Hematopoietic multipotent progenitor cell treated with erythropoietin and hydrocortisone succinate and interleukin-3 and kit ligand, for 8 days (in vitro differentiated cells): ENCODE measurements around the gene NUDT8.
A peak's percentile ranks its signal among the peaks of the same experiment; 100 is the strongest.
"Not testable (repeated sequence)": the region's sequence is repeated elsewhere in the genome, so short reads cannot be mapped to it uniquely, and the experiment has no call there.

Source experiments
- DNase-seq: peaks from one replicate; pipeline ENCODE4 v3.0.0-alpha.2; 2015

NUDT8 gene

DNA sequence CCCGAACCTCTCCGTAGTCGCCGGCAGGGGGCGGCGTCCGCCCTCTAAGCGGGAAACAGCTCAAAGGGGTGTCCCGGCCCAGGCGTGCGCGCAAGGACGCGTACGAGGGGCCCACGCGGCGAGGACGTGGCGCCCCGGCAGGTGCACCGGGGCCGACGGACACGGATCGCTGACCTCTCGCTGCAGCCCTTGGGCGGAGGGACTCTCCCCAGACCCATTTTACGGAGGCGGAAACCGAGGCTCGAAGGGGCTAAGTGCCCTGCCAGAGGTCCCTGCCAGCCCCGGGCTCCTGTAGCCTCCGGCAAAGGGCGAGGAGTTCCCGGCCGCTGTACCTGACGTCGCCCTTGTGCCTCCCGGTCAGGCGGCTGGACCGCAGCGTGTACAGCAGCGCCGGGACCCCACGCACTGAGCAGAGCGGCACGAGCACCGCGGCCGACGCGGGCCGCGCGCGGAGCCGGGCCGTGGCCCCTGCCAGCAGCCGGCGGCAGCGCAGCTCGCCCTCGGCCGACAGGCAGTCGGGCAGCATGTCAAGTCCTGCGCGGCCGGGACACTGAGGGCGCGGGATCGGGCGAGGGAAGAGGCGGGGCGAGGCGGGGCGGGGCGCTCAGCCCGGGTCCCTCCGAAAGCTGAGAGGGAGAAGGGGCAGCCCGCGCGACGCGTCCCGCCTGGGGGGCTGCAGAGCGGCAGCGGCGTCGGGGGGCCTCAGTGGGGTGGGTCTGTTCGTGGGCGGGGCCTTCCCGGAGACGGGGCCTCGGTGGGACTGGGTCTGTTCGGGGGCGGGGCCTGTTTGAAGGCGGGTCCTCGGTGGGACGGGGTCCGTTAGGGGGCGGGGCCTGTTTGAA lies at the start of gene NUDT8:
Gene NUDT8, minus strand, starts transcription at position 552 of the 842 bp plus-strand sequence. Its CDS starts 26 bp downstream, at position 526.
- peak; percentile 92 for DNase-seq

DNA sequence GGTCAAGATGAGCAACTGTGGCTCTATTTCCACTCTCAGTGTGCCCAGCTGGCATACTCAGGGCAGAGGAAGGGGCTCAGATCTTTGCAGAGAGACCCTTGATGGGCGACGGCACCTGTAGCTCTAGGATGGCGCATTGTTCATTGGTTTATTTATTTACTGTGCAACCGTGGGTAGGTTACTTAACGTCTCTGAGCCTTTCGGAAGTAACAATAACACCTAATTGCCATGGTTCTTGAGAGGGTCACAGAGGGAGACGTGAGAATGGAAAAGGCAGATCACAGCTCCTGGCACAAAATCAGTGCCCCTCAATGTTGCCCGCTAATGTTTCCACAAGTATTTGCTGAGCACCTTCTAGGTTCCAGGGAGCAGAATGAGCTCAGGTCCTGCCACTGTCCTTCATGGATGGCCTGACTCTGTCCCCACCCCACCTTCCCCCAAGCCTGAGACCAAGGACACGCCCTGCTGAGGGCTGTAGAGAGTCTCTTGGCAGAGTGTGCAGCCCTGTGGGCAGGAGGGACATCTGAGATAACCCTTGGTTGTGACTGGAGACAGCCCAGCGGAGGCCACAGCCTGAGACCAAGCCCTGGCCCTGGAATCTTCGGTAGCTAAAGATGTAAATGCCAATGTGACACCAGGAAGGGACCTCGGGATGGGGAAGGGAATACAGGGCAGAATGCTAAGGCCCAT lies 45.5 kb upstream of the NUDT8 start:
- no peak for DNase-seq

DNA sequence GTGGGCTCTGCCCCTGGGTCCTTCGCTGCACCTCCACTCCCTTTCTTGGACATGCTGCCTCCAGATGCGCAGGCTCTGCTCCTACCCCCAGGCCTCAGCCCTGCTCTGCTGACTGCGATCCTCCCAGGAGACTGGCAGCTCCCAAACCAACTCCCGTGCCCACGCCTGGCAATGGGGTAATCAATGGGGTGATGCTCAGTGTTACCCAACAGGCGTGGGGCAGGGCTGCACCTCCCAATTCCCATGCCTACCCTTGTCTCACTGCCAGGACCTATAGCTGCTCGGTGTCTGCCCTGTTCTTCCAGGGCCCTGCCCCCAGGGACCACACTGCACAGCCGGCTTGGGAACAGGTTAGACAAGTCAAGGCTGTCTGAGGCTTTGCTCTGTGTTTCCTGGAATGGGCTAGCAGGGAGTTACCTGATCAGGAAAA lies 44.7 kb upstream of the NUDT8 start, which contains the start of gene ALDH3B2:
Gene ALDH3B2, minus strand, starts transcription at position 182 of the 430 bp plus-strand sequence. CDS start 7,688 bp downstream, outside the sequence.
- no peak for DNase-seq

DNA sequence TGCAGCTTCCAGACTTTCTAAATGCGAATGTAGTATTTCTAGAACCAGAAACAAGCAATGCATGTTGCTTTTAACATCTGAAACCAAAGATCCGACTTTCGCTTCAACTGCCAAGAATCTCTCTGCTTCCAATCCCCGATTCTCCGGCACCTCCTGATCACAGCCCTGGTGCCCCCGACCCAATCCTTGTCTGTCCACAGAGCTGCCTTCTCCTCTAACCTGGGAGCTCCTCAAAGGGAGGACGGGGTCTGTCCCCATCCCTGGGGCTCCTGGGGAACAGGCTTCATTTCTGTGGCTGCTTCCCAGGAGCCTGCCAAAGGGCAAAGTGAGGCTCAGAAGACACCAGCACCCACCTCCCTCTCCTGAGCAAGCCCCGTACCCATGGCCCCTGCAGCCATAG lies 44.2 kb upstream of the NUDT8 start:
- DNase-seq: no peak

DNA sequence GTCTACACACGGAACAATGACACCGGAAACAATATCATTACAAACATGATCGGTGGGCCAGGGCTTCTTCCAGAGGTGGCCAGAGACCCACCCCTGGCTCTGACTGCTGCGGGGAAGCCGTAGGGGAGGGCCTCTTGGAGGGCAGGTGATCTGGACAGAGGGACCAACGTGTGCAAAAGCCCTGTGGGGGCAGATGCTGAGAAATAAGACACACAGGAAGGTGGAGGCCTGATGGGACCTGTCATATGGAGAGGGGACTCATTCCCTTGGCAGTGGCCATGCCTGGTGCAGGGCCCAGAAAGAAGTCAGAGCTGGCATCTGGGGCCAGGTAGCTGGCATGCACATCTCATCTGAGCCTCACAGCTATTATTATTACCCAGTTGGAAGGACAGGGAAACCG lies 43.6 kb upstream of the NUDT8 start:
- DNase-seq: no peak

DNA sequence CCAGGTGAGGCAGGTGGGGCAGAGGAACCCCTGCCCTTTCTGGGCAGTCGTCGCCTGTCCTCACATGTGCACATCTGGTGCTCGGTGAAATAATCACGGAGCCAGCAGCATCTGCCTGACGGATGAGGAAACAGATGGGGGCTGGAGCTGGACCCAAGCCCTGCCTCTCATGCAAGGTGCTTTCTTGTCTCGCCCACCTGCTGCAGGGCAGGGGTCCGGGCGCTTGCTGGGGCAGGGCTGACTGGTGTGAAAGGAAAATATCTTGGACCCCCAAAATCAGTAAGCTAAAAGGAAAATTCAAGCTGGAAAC lies 41.4 kb upstream of the NUDT8 start:
- no peak for DNase-seq

GRCh38 chr11:67670316-67671210 lies 40.8 kb upstream of the NUDT8 start:
- DNase-seq: no peak

DNA sequence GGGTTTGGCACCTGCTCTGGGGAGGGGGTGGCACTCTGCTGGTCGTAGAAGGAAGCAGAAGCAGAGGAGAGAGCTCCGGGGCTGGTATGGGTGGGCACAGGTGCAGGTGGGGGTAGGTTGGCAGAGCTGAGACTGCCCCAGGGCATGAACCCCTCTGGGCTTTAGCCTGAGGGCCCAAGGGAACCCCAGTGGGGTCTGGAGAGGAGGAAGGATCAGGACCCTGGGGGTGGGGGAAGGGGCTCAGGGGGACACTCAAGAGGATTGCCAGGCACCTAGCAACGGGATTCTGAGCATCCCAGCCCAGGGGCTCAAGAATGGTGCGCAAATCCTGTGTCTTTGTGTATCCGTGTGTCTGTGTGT lies 38.4 kb upstream of the NUDT8 start:
- no peak for DNase-seq

GRCh38 chr11:67667490-67668191 lies 37.9 kb upstream of the NUDT8 start:
- DNase-seq: no peak

DNA sequence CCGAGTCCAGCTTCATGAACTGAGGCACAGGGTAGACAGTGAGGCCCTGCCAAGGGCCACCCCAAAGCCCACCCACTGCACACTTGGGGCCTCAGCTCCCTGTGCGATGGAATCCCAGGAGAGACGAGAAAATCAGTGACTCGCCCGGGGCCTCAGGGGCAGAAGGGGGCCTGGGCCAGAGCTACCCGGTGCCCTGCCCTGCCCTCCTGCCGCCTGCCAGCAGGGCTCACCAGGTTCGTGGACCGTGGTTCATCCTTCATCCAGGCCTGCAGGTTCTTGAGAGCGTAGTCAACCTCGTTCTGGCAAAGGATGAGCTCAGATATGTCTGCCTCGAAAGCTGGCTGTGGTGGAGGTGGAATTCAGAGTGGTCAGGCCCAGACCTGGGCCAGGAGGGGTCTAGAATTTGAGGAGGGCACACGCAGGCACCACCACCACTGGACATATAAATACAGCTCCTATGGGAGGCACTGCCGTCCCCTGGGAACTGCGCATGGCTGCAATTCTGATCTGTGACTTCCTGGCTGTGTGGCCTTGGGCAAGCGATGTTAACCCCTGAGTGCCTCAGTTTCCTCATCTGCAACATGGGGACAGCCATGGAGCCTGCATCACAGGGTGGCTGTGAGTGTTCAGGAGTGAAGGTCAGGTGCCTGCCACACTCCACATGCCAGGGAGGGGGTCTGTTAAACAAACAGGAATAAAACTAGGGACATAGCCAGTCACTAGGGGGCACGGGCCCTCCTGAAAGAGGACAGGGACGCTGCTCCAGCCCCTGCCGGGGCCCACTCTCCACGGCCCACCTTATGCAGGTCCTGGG lies 37.1 kb upstream of the NUDT8 start:
- no peak for DNase-seq

DNA sequence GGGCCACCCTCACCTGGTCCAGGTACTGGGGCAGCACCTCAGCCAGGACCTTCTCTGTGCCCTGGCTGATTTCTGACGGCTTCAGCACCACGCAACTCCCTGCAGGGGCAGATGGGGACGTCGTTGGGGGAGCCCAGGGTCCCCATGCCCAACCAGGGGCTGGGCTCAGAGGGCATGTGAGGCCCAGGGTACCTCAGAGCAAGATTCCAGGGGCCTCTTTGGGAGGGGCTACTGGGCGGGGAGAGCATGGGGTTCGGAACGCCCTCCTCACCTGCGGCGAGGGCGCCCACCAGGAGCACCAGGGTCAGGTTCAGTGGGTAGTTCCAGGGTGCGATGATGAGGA lies 36.5 kb upstream of the NUDT8 start:
- DNase-seq: no peak

GRCh38 chr11:67665541-67666302 lies 36.0 kb upstream of the NUDT8 start:
- no peak for DNase-seq

DNA sequence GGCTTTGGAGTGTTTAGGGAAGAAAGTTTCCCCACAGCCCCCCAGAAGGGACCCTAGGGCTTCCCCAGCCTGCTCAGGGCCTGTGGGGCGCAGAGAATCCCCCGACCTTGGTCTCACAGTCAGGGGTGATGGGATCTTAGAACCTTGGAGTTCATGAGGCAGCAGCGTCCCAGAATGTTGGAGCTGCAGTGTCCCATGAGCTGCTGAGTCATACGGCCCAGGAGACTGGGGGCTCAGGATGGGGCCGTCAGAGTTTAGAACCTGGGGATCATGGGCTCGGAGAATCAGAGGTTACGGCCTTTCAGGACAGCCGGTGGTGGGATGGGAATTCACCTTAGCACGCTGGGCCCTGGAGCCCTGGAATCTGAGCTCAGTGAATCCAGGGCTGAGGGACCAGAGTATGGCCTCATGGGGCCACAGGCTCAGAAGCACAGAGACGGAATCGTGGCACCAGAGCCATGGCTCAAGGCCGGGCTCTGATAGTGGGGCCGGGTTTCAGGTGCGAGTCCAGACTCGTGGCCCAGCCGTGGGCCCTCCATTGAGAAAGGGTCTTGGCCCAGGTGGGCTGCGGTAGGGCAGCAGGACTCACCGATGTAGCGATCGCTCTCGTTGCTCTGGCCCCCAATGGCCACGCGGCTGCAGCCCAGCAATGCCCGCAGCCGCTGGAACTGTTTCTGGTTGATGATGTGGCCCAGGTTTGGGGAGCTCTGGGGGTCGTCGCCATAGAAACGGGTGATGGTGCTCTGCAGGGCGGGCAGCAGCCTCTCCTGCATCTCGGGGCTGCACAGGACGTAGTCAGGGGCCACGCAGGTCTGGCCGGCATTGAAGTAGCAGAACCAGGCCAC lies 35.2 kb upstream of the NUDT8 start:
- no peak for DNase-seq

DNA sequence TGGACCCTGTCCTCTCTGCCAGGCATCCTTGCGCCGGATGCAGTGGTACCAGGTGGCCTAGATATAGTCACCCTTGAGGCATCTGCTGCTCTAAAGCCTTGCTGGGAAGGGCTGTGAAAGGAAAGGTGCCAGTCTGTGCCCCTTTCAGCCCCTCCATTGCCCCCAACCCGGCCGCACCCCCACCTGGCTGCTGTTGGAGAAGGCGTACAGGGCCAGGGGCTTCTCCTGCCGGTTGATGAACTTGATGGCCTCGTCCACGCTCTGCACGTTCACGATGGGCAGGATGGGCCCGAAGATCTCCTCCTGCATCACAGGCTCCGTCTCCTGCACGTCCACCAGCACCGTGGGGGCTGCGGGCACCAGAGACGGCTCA lies 34.5 kb upstream of the NUDT8 start:
- no peak for DNase-seq

GRCh38 chr11:67663532-67664212 lies 33.9 kb upstream of the NUDT8 start:
- DNase-seq: no peak

DNA sequence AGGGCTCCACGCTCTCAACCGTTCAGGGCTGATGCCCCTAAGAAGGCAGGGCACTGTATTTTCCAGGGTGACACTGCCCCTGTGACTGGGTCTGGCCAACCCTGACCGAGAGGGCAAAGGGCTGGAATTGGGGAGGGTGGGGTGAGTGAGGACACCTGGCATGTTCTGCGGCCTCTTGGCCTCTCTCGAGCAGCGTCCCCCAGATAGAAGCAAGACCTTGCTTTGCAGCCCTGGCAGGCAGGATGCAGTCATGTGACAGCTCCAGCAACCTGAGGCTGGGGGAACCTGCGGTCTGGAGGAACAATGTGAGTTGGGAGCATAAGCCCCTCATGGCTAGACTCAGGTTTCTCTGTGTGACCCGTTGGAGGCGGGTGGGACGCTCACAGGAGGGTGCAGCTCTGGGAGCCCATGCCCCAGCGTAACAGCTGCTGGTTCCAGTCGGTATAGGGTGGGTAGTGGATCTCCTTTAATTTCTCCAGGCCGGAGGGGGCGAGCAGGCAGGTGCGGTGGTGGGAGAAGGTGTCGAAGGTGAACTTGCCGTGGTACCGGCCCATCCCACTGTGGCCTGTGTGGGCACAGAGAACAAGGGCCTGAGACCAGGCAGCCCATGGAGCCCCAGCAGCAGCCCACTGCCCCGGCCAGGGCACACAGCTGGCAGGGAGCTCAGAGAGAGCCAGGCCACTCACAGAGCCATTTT lies 33.2 kb upstream of the NUDT8 start:
- no peak for DNase-seq

- DNase-seq: no peak
Measured at GRCh38 chr11:67662142-67662834, 32.6 kb upstream of the NUDT8 start.

GRCh38 chr11:67660752-67661151 lies 31.0 kb upstream of the NUDT8 start:
- not testable (repeated sequence) for DNase-seq
